WERI-Rb-1 (cell line): ENCODE data around the gene CMIP.

ENCODE experiments used
- DNase-seq: peaks from one replicate; pipeline ENCODE4 v3.0.0-alpha.2; 2020
- H3K27ac ChIP-seq: fragments of 250-450 bp; sonication (Bioruptor Pico); 2 replicates; pipeline ENCODE4 v1.5.1; 2020; ENCODE audit warnings: mild to moderate bottlenecking, moderate library complexity
- H3K27me3 ChIP-seq: fragments of 250-450 bp; sonication (Bioruptor Pico); 2 replicates; pipeline ENCODE4 v1.5.1; 2021; ENCODE audit warnings: mild to moderate bottlenecking, low read depth, moderate library complexity; ENCODE audit not compliant: insufficient read depth, severe bottlenecking
- H3K36me3 ChIP-seq: fragments of 250-450 bp; sonication (Bioruptor Pico); 2 replicates; pipeline ENCODE4 v1.5.1; 2020; ENCODE audit warnings: mild to moderate bottlenecking, moderate library complexity
- H3K4me3 ChIP-seq: 2 replicates; pipeline ENCODE4 v1.5.1; 2011; ENCODE audit warnings: low read depth, mild to moderate bottlenecking, control low read depth, low read length
- H3K9me3 ChIP-seq: fragments of 250-450 bp; sonication (Bioruptor Pico); 2 replicates; pipeline ENCODE4 v1.5.1; 2021; ENCODE audit warnings: mild to moderate bottlenecking, moderate library complexity; ENCODE audit not compliant: severe bottlenecking
- TF ChIP-seq, protein P1 (sequence below): IDR thresholded peaks from 2 replicates; pipeline ENCODE4 v1.5.1; 2011; ENCODE audit warnings: low read depth, mild to moderate bottlenecking, control low read depth, inconsistent platforms, low read length

Gene CMIP

DNA sequence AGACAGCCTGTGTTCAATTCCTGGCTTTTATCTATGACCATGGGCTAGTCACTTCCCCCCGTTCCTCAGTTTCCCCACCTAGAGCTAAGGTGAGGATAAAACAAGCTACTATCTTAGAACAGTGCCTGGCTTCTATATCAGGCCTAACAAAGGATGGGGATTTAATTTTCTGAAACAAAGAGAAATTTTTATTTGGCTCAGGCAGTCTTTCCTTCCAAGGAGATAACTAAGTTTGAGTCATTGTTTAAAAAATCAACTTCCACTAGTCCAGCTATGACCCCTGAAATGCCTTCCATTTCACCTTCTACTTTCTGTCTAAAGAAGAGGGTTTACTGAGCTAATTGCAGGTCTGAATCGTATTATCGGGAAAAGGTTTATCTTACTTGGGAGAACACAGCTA is 99.0 kb downstream of the CMIP start:
- Histone ChIP-seq H3K27ac (no peak overlapping the region), H3K27me3 (no peaks in the 10 kb centered on the region), H3K4me3 (no peak overlapping the region), H3K36me3 (no peaks in the 10 kb centered on the region), H3K9me3 (no peaks in the 10 kb centered on the region)
- DNase-seq = no peak
- TF ChIP-seq, protein P1, sequence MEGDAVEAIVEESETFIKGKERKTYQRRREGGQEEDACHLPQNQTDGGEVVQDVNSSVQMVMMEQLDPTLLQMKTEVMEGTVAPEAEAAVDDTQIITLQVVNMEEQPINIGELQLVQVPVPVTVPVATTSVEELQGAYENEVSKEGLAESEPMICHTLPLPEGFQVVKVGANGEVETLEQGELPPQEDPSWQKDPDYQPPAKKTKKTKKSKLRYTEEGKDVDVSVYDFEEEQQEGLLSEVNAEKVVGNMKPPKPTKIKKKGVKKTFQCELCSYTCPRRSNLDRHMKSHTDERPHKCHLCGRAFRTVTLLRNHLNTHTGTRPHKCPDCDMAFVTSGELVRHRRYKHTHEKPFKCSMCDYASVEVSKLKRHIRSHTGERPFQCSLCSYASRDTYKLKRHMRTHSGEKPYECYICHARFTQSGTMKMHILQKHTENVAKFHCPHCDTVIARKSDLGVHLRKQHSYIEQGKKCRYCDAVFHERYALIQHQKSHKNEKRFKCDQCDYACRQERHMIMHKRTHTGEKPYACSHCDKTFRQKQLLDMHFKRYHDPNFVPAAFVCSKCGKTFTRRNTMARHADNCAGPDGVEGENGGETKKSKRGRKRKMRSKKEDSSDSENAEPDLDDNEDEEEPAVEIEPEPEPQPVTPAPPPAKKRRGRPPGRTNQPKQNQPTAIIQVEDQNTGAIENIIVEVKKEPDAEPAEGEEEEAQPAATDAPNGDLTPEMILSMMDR = no peak

GRCh38 chr16:81544261-81544660 is 99.7 kb downstream of the CMIP start:
- Histone ChIP-seq H3K27ac (no peak overlapping the region), H3K27me3 (no peaks in the 10 kb centered on the region), H3K36me3 (no peaks in the 10 kb centered on the region), H3K4me3 (no peak overlapping the region), H3K9me3 (no peaks in the 10 kb centered on the region)
- TF ChIP-seq, protein P1 = no peak
- DNase-seq = no peak

GRCh38 chr16:81544700-81545271 is 100.2 kb downstream of the CMIP start:
- H3K4me3 ChIP-seq = no peak overlapping the region
- TF ChIP-seq, protein P1 = no peak
- no peaks in the 10 kb centered on the region for H3K36me3 ChIP-seq
- H3K9me3 ChIP-seq = no peaks in the 10 kb centered on the region
- no peak for DNase-seq
- H3K27ac ChIP-seq = no peak overlapping the region
- H3K27me3 ChIP-seq = no peaks in the 10 kb centered on the region

- Histone ChIP-seq H3K9me3 (no peaks in the 10 kb centered on the region), H3K36me3 (no peaks in the 10 kb centered on the region), H3K4me3 (no peak overlapping the region), H3K27me3 (no peaks in the 10 kb centered on the region), H3K27ac (no peak overlapping the region)
- TF ChIP-seq, protein P1 = no peak
- DNase-seq = no peak
Observed at GRCh38 chr16:81545470-81546250, 101.1 kb downstream of the CMIP start.

GRCh38 chr16:81546781-81547180 is 102.2 kb downstream of the CMIP start:
- no peak for DNase-seq
- Histone ChIP-seq H3K36me3 (no peaks in the 10 kb centered on the region), H3K27ac (no peak overlapping the region), H3K27me3 (no peaks in the 10 kb centered on the region), H3K4me3 (no peak overlapping the region), H3K9me3 (no peaks in the 10 kb centered on the region)
- TF ChIP-seq, protein P1 = no peak
